GM03348 (cell line): ENCODE measurements around the gene RDX.
"Not testable (repeated sequence)": the region's sequence is repeated elsewhere in the genome, so short reads cannot be mapped to it uniquely, and the experiment has no call there.

Source experiments
- DNase-seq: peaks from one replicate; pipeline ENCODE4 v3.0.0; 2012; ENCODE audit warnings: low spot score

The RDX gene

GRCh38 chr11:110269996-110270395 is 26.4 kb downstream of the RDX start:
- no peak for DNase-seq

- DNase-seq, result no peak
Observed at GRCh38 chr11:110268441-110268840, 28.0 kb downstream of the RDX start.

GRCh38 chr11:110262072-110262403 is 34.4 kb downstream of the RDX start:
- no peak for DNase-seq

GRCh38 chr11:110261195-110262071 is 35.0 kb downstream of the RDX start:
- no peak for DNase-seq

GRCh38 chr11:110253525-110253924 is 42.9 kb downstream of the RDX start:
- no peak for DNase-seq

- DNase-seq, result peak; percentile 13
Observed at GRCh38 chr11:110251836-110252235, 44.6 kb downstream of the RDX start.

GRCh38 chr11:110250168-110250567 is 46.2 kb downstream of the RDX start:
- no peak for DNase-seq

GRCh38 chr11:110249766-110250165 is 46.6 kb downstream of the RDX start:
- DNase-seq, result no peak

- DNase-seq, result no peak
Observed at GRCh38 chr11:110249066-110249465, 47.3 kb downstream of the RDX start.

- DNase-seq, result no peak
Observed at GRCh38 chr11:110243791-110244190, 52.6 kb downstream of the RDX start.

- no peak for DNase-seq
Observed at GRCh38 chr11:110242746-110243145, 53.7 kb downstream of the RDX start.

- DNase-seq, result no peak
Observed at GRCh38 chr11:110242188-110242587, 54.2 kb downstream of the RDX start.

GRCh38 chr11:110235966-110236365 is 60.4 kb downstream of the RDX start:
- DNase-seq, result no peak

GRCh38 chr11:110230377-110230776 is 66.0 kb downstream of the RDX start:
- no peak for DNase-seq

- DNase-seq, result no peak
Observed at GRCh38 chr11:110219006-110219785, 77.2 kb downstream of the RDX start.

GRCh38 chr11:110217936-110218335 is 78.5 kb downstream of the RDX start:
- no peak for DNase-seq

GRCh38 chr11:110217223-110217877 is 79.1 kb downstream of the RDX start:
- no peak for DNase-seq

- DNase-seq, result not testable (repeated sequence)
Observed at GRCh38 chr11:110209313-110209694, 87.1 kb downstream of the RDX start.

- DNase-seq, result not testable (repeated sequence)
Observed at GRCh38 chr11:110208678-110209312, 87.6 kb downstream of the RDX start.

- no peak for DNase-seq
Observed at GRCh38 chr11:110207123-110207522, 89.3 kb downstream of the RDX start.

- DNase-seq, result no peak
Observed at GRCh38 chr11:110200836-110201235, 95.6 kb downstream of the RDX start.

GRCh38 chr11:110200241-110200640 is 96.2 kb downstream of the RDX start:
- DNase-seq, result no peak
